Prostate gland (tissue), 2 donors: Measurements from ENCODE around the gene SLC4A1AP.

Source experiments
- POLR2A ChIP-seq: fragments of 450-650 bp; IDR thresholded peaks from one replicate; pipeline ENCODE4 v1.6.1; 2016; ENCODE audit warnings: antibody characterized with exemption, mild to moderate bottlenecking
- TF ChIP-seq, protein P1 (sequence below), 4 experiments: fragments of 200-600 bp in 2 of 4; fragments of 450-650 bp in 2 of 4; sonication (generic) in 2 of 4; IDR thresholded peaks; 1 replicate in 3 of 4; 2 replicates in 1 of 4; pipeline ENCODE4 v1.5.1; 2016 to 2019; ENCODE audit warnings: antibody characterized with exemption in 4 of 4, mild to moderate bottlenecking in 2 of 4, moderate library complexity in 2 of 4

DNA sequence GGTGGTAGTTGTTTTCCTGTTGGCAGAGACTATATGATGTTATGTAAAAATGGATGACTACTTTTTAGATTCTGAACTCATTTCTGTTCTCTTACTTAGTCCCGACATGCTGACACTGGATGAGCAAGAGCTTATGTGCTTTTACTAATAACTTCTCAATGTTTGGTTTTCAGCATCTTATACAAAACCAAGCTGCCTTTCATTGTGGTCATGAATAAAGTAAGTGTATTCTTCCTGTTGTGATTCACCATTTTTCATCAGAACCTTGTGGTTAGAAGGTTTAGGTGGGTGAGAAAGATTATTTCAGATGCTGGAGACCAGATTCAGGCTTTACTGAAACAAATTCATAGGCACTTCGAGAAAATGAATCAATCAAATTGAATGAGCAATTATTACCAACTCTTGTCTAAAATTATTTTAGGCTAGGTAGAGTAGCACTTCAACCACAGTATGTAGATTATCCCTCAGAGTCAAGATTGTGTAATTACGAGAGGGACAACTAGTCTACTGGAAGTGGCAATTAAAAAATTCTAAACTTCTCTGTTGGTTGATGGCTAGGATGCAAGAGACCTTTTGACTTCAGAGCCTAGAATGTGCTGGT lies 25.6 kb upstream of the SLC4A1AP start:
- TF ChIP-seq, protein P1, sequence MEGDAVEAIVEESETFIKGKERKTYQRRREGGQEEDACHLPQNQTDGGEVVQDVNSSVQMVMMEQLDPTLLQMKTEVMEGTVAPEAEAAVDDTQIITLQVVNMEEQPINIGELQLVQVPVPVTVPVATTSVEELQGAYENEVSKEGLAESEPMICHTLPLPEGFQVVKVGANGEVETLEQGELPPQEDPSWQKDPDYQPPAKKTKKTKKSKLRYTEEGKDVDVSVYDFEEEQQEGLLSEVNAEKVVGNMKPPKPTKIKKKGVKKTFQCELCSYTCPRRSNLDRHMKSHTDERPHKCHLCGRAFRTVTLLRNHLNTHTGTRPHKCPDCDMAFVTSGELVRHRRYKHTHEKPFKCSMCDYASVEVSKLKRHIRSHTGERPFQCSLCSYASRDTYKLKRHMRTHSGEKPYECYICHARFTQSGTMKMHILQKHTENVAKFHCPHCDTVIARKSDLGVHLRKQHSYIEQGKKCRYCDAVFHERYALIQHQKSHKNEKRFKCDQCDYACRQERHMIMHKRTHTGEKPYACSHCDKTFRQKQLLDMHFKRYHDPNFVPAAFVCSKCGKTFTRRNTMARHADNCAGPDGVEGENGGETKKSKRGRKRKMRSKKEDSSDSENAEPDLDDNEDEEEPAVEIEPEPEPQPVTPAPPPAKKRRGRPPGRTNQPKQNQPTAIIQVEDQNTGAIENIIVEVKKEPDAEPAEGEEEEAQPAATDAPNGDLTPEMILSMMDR (IDR thresholded peaks at IDR 0.05) = no peak
- no peak for TF ChIP-seq POLR2A
